T-helper 9 cell (primary cell): ENCODE results near the gene DMD.
"Not testable (repeated sequence)": the region's sequence is repeated elsewhere in the genome, so short reads cannot be mapped to it uniquely, and the experiment has no call there.

Source experiments
- DNase-seq: peaks from one replicate; pipeline ENCODE4 v3.0.0-alpha.2; 2020
- total RNA-seq, 2 donors: gene quantifications; one replicate each; lab custom pipeline; 2026; lab: John Stamatoyannopoulos, UW

Gene DMD
- total RNA-seq: 0 to 0.49 reads per million in 2 donors

- DNase-seq: no peak
These were observed at the start of gene DMD for GRCh38 chrX:33211356-33212260. Gene DMD (minus strand): TSS chrX:33211549. CDS start chrX:33211312, 237 bp downstream.

- DNase-seq: no peak
These were observed 41.0 kb upstream of the DMD start for GRCh38 chrX:33252306-33252825.

GRCh38 chrX:33218819-33219218 lies 7.5 kb upstream of the DMD start:
- no peak for DNase-seq

- DNase-seq: no peak
These were observed 1.2 kb downstream of the DMD start for GRCh38 chrX:33210156-33210555.

- DNase-seq: no peak
These were observed 4.3 kb downstream of the DMD start for GRCh38 chrX:33207056-33207455.

- DNase-seq: no peak
These were observed 6.0 kb downstream of the DMD start for GRCh38 chrX:33205321-33205720.

GRCh38 chrX:33204889-33205288 lies 6.5 kb downstream of the DMD start:
- no peak for DNase-seq

GRCh38 chrX:33198561-33199279 lies 12.6 kb downstream of the DMD start:
- DNase-seq: no peak

- DNase-seq: no peak
These were observed 15.7 kb downstream of the DMD start for GRCh38 chrX:33195698-33196097.

GRCh38 chrX:33194876-33195433 lies 16.4 kb downstream of the DMD start:
- no peak for DNase-seq

GRCh38 chrX:33194289-33194688 lies 17.1 kb downstream of the DMD start:
- DNase-seq: no peak

- no peak for DNase-seq
These were observed 21.3 kb downstream of the DMD start for GRCh38 chrX:33190016-33190415.

- DNase-seq: no peak
These were observed 22.5 kb downstream of the DMD start for GRCh38 chrX:33188881-33189280.

GRCh38 chrX:33188286-33188685 lies 23.1 kb downstream of the DMD start:
- DNase-seq: no peak

- not testable (repeated sequence) for DNase-seq
These were observed 26.5 kb downstream of the DMD start for GRCh38 chrX:33184803-33185202.

GRCh38 chrX:33183361-33183760 lies 28.0 kb downstream of the DMD start:
- DNase-seq: no peak

GRCh38 chrX:33178690-33179089 lies 32.7 kb downstream of the DMD start:
- no peak for DNase-seq

GRCh38 chrX:33178218-33178617 lies 33.1 kb downstream of the DMD start:
- DNase-seq: no peak

- no peak for DNase-seq
These were observed 36.1 kb downstream of the DMD start for GRCh38 chrX:33175201-33175600.

GRCh38 chrX:33171041-33171440 lies 40.3 kb downstream of the DMD start:
- no peak for DNase-seq

GRCh38 chrX:33161829-33162228 lies 49.5 kb downstream of the DMD start:
- no peak for DNase-seq

- DNase-seq: no peak
These were observed 51.1 kb downstream of the DMD start for GRCh38 chrX:33160273-33160672.

GRCh38 chrX:33156152-33156726 lies 55.1 kb downstream of the DMD start:
- DNase-seq: no peak
